Heart left ventricle (tissue), 13 donors: ENCODE data around the gene DND1.

Source experiments
- POLR2A ChIP-seq, 2 donors: fragments of 450-650 bp; IDR thresholded peaks; one replicate each; pipeline ENCODE4 v1.6.1; 2017; ENCODE audit warnings: antibody characterized with exemption in 2 of 2, mild to moderate bottlenecking in 2 of 2, moderate library complexity in 2 of 2
- TF ChIP-seq, protein P1 (sequence below), 12 donors: fragments of 200-600 bp; sonication (generic) in 4 of 12; IDR thresholded peaks; one replicate each; pipeline versions ENCODE4 v1.5.0 to v1.8.0; 2018 to 2022; ENCODE audit warnings: antibody characterized with exemption in 12 of 12, mild to moderate bottlenecking in 5 of 12
- donor health status: ischemic (EF 13 %, LVEDD 7.1; RV severe dilation, severe dysfunction).
- donor health status: DM: no; HTN: yes; CAD: no.
- donor health status: DM: no; HTN: no; CAD: no.
- donor health status: ischemic (EF 25% LVEDD 6.9; RV normal size, moderate dysfunction).
- donor health status: ischemic (EF 25% LVEDD 5.7; RV mildly dilated, moderate dysfunction).
- donor health status: ischemic (EF 35%, LVEDD 5.7; RV mildly dilated, moderate dysfunction).
- donor health status: nonischemic (EF 11% LVEDD 7.7; RV severe dilation, severe dysfunction).
- donor health status: DM: yes; HTN: yes; CAD: no.
- donor health status: PGD.
- donor health status: ischemic (EF 29% LVEDD 5.4; RV normal size, mild dysfunction).
- donor health status: nonischemic (EF 23%, LVEDD 6.1; RV moderate dilation, normal function).

DNA sequence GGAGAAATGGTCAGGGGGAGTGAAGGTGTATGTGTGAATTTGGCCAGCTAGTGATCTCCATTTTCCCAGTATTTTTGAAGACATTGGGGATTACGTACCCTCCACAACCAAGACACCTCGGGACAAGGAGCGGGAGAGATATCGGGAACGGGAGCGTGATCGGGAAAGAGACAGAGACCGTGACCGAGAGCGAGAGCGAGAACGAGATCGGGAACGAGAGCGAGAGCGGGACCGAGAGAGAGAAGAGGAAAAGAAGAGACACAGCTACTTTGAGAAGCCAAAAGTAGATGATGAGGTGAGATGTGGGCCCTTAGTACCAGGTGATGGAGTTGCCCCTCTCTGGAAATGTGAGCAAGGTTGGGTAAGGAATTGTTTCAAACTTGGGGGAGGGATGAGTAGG lies 14.5 kb downstream of the DND1 start:
- TF ChIP-seq POLR2A (IDR thresholded peaks at IDR 0.05), result no peak
- TF ChIP-seq, protein P1, sequence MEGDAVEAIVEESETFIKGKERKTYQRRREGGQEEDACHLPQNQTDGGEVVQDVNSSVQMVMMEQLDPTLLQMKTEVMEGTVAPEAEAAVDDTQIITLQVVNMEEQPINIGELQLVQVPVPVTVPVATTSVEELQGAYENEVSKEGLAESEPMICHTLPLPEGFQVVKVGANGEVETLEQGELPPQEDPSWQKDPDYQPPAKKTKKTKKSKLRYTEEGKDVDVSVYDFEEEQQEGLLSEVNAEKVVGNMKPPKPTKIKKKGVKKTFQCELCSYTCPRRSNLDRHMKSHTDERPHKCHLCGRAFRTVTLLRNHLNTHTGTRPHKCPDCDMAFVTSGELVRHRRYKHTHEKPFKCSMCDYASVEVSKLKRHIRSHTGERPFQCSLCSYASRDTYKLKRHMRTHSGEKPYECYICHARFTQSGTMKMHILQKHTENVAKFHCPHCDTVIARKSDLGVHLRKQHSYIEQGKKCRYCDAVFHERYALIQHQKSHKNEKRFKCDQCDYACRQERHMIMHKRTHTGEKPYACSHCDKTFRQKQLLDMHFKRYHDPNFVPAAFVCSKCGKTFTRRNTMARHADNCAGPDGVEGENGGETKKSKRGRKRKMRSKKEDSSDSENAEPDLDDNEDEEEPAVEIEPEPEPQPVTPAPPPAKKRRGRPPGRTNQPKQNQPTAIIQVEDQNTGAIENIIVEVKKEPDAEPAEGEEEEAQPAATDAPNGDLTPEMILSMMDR (IDR thresholded peaks at IDR 0.05), result no peak
